Omental fat pad (tissue), 4 donors: Measurements from ENCODE around the gene CIAO3. TPM values are rescaled to one million over a fixed set of nuclear protein-coding genes. Genes with fewer than 3 reads are reported as not detected.

ENCODE experiments used
- ATAC-seq: fragments of 150-250 bp; one replicate; pipeline ENCODE4 v1.9.1; 2016; ENCODE audit warnings: mild to moderate bottlenecking, moderate library complexity; ENCODE audit not compliant: low FRiP score
- DNase-seq: peaks from one replicate; pipeline ENCODE4 v3.0.0-alpha.2; 2019; ENCODE audit warnings: low spot score
- CTCF ChIP-seq, 3 donors: fragments of 450-650 bp; IDR thresholded peaks; one replicate each; pipeline ENCODE4 v1.5.1; 2016 to 2017; ENCODE audit warnings: antibody characterized with exemption in 3 of 3, mild to moderate bottlenecking in 3 of 3, moderate library complexity in 2 of 3
- total RNA-seq, 4 donors: library from RNA; depleted of rRNA; stranded (reverse); fragments of >200 nt; gene quantifications; one replicate each; pipeline ENCODE4 v1.1.0, GENCODE V29; 2016

Gene CIAO3
- total RNA-seq, 4 donors from 2014 or later = 17.6 to 26.8 (median 22.1) TPM

- peak; percentile 71 for DNase-seq
- peak in 1 of 3 donors; percentile 73 for TF ChIP-seq CTCF (IDR thresholded peaks at IDR 0.05)
Observed at GRCh38 chr16:785563-786535, 45.1 kb upstream of the CIAO3 start.

GRCh38 chr16:784431-784830 lies 43.6 kb upstream of the CIAO3 start:
- DNase-seq (no peak), ATAC-seq (no peak)
- TF ChIP-seq CTCF (IDR thresholded peaks at IDR 0.05) = no peak

More at GRCh38 chr16:785563-786535, 45.1 kb upstream of the CIAO3 start:
- peak; percentile 49 for ATAC-seq

GRCh38 chr16:783404-784161 lies 42.8 kb upstream of the CIAO3 start:
- no peak for TF ChIP-seq CTCF (IDR thresholded peaks at IDR 0.05)
- no peak for DNase-seq
- ATAC-seq = no peak

- ATAC-seq (no peak), DNase-seq (no peak)
- no peak for TF ChIP-seq CTCF (IDR thresholded peaks at IDR 0.05)
Observed at GRCh38 chr16:782766-783403, 42.1 kb upstream of the CIAO3 start.

GRCh38 chr16:782258-782657 lies 41.5 kb upstream of the CIAO3 start:
- TF ChIP-seq CTCF (IDR thresholded peaks at IDR 0.05) = no peak
- DNase-seq (no peak), ATAC-seq (no peak)

- no peak for ATAC-seq
- TF ChIP-seq CTCF (IDR thresholded peaks at IDR 0.05) = no peak
- no peak for DNase-seq
Observed at GRCh38 chr16:781346-782010, 40.7 kb upstream of the CIAO3 start.
